ENCODE data around the gene GRIN2C. TPM values are rescaled to one million over a fixed set of nuclear protein-coding genes. Genes with fewer than 3 reads are reported as not detected.
A peak's percentile ranks its signal among the peaks of the same experiment; 100 is the strongest.
"Not testable (repeated sequence)": the region's sequence is repeated elsewhere in the genome, so short reads cannot be mapped to it uniquely, and the experiment has no call there.

Gene GRIN2C
- total RNA-seq, 3 donors from 2014 or later, result 0.08 TPM; not detected in 2

GRCh38 chr17:74873874-74874614, 14.4 kb upstream of the GRIN2C start:
- H3K9me3 Mint-ChIP-seq, result no peaks in the 10 kb centered on the region
- no peak for ATAC-seq
- H3K36me3 Mint-ChIP-seq (ENCODE audit: insufficient read depth), result no peaks in the 10 kb centered on the region
- H3K4me3 Mint-ChIP-seq, result peak overlapping the region; percentile 88
- DNase-seq, result no peak
- H3K27me3 Mint-ChIP-seq (ENCODE audit: low read depth), result no peaks in the 10 kb centered on the region
- H3K4me1 Mint-ChIP-seq (ENCODE audit: low read depth), result peaks cover 19% of the 10 kb centered on the region

GRCh38 chr17:74873037-74873873, 13.6 kb upstream of the GRIN2C start:
- DNase-seq, result peak; percentile 99
- H3K36me3 Mint-ChIP-seq (ENCODE audit: insufficient read depth), result no peaks in the 10 kb centered on the region
- no peaks in the 10 kb centered on the region for H3K27me3 Mint-ChIP-seq (ENCODE audit: low read depth)
- peak; percentile 97 to 98 for ATAC-seq
- peak overlapping the region; percentile 88 for H3K4me3 Mint-ChIP-seq
- H3K4me1 Mint-ChIP-seq (ENCODE audit: low read depth), result peaks cover 19% of the 10 kb centered on the region
- no peaks in the 10 kb centered on the region for H3K9me3 Mint-ChIP-seq

GRCh38 chr17:74872313-74873036, 12.8 kb upstream of the GRIN2C start, which contains the start of gene FDXR:
Gene FDXR, minus strand, starts transcription at chr17:74872994. Its CDS starts 50 bp downstream, at chr17:74872944.
- Mint-ChIP-seq H3K36me3 (ENCODE audit: insufficient read depth) (no peaks in the 10 kb centered on the region), H3K4me1 (ENCODE audit: low read depth) (peaks cover 19% of the 10 kb centered on the region), H3K4me3 (peak within 1 kb of the TSS; percentile 88), H3K9me3 (no peaks in the 10 kb centered on the region), H3K27me3 (ENCODE audit: low read depth) (no peaks in the 10 kb centered on the region)
- ATAC-seq, result peak; percentile 7 to 12
- no peak for DNase-seq

- no peaks in the 10 kb centered on the region for H3K27me3 Mint-ChIP-seq (ENCODE audit: low read depth)
- H3K4me3 Mint-ChIP-seq, result peak overlapping the region; percentile 58
- no peaks in the 10 kb centered on the region for H3K36me3 Mint-ChIP-seq (ENCODE audit: insufficient read depth)
- ATAC-seq (no peak), DNase-seq (no peak)
- no peaks in the 10 kb centered on the region for H3K9me3 Mint-ChIP-seq
- peaks cover 19% of the 10 kb centered on the region for H3K4me1 Mint-ChIP-seq (ENCODE audit: low read depth)
Observed at GRCh38 chr17:74871356-74872076, 11.8 kb upstream of the GRIN2C start.

- no peak for ATAC-seq
- Mint-ChIP-seq H3K36me3 (ENCODE audit: insufficient read depth) (no peaks in the 10 kb centered on the region), H3K9me3 (no peaks in the 10 kb centered on the region), H3K4me1 (ENCODE audit: low read depth) (peaks cover 19% of the 10 kb centered on the region), H3K27me3 (ENCODE audit: low read depth) (no peaks in the 10 kb centered on the region), H3K4me3 (no peak overlapping the region)
- no peak for DNase-seq
Observed at GRCh38 chr17:74870512-74870911, 10.8 kb upstream of the GRIN2C start.

- not testable (repeated sequence) for H3K4me3 Mint-ChIP-seq; H3K27me3 Mint-ChIP-seq (ENCODE audit: low read depth); H3K36me3 Mint-ChIP-seq (ENCODE audit: insufficient read depth); DNase-seq; H3K9me3 Mint-ChIP-seq; ATAC-seq
- H3K4me1 Mint-ChIP-seq (ENCODE audit: low read depth), result peaks cover 19% of the 10 kb centered on the region
Observed at GRCh38 chr17:74870028-74870427, 10.3 kb upstream of the GRIN2C start.

- ATAC-seq, result no peak
- H3K4me1 Mint-ChIP-seq (ENCODE audit: low read depth), result peaks cover 19% of the 10 kb centered on the region
- no peak overlapping the region for H3K4me3 Mint-ChIP-seq
- DNase-seq, result no peak
- H3K27me3 Mint-ChIP-seq (ENCODE audit: low read depth), result no peaks in the 10 kb centered on the region
- H3K36me3 Mint-ChIP-seq (ENCODE audit: insufficient read depth), result no peaks in the 10 kb centered on the region
- no peaks in the 10 kb centered on the region for H3K9me3 Mint-ChIP-seq
Observed at GRCh38 chr17:74868908-74869255, 9.2 kb upstream of the GRIN2C start.

GRCh38 chr17:74868251-74868907, 8.7 kb upstream of the GRIN2C start:
- ATAC-seq (no peak), DNase-seq (no peak)
- H3K9me3 Mint-ChIP-seq, result no peaks in the 10 kb centered on the region
- no peaks in the 10 kb centered on the region for H3K36me3 Mint-ChIP-seq (ENCODE audit: insufficient read depth)
- no peaks in the 10 kb centered on the region for H3K27me3 Mint-ChIP-seq (ENCODE audit: low read depth)
- H3K4me1 Mint-ChIP-seq (ENCODE audit: low read depth), result peaks cover 15% of the 10 kb centered on the region
- H3K4me3 Mint-ChIP-seq, result no peak overlapping the region

GRCh38 chr17:74866198-74866835, 6.6 kb upstream of the GRIN2C start:
- Mint-ChIP-seq H3K9me3 (no peaks in the 10 kb centered on the region), H3K36me3 (ENCODE audit: insufficient read depth) (no peaks in the 10 kb centered on the region), H3K27me3 (ENCODE audit: low read depth) (peaks cover 7% of the 10 kb centered on the region), H3K4me3 (no peak overlapping the region), H3K4me1 (ENCODE audit: low read depth) (peaks cover 9% of the 10 kb centered on the region)
- no peak for DNase-seq
- ATAC-seq, result no peak

GRCh38 chr17:74865504-74866197, 6.0 kb upstream of the GRIN2C start:
- Mint-ChIP-seq H3K9me3 (no peaks in the 10 kb centered on the region), H3K4me3 (no peak overlapping the region), H3K4me1 (ENCODE audit: low read depth) (peaks cover 9% of the 10 kb centered on the region), H3K36me3 (ENCODE audit: insufficient read depth) (no peaks in the 10 kb centered on the region), H3K27me3 (ENCODE audit: low read depth) (peaks cover 11% of the 10 kb centered on the region)
- ATAC-seq (no peak), DNase-seq (no peak)

- Mint-ChIP-seq H3K9me3 (no peaks in the 10 kb centered on the region), H3K4me3 (no peak overlapping the region), H3K36me3 (ENCODE audit: insufficient read depth) (no peaks in the 10 kb centered on the region), H3K4me1 (ENCODE audit: low read depth) (peaks cover 13% of the 10 kb centered on the region), H3K27me3 (ENCODE audit: low read depth) (peaks cover 18% of the 10 kb centered on the region)
- DNase-seq, result peak; percentile 72
- ATAC-seq, result peak; percentile 47 to 58
Observed at GRCh38 chr17:74864866-74865395, 5.2 kb upstream of the GRIN2C start.

GRCh38 chr17:74864297-74864865, 4.7 kb upstream of the GRIN2C start:
- ATAC-seq, result no peak
- H3K4me3 Mint-ChIP-seq, result no peak overlapping the region
- no peaks in the 10 kb centered on the region for H3K36me3 Mint-ChIP-seq (ENCODE audit: insufficient read depth)
- H3K27me3 Mint-ChIP-seq (ENCODE audit: low read depth), result peaks cover 18% of the 10 kb centered on the region
- DNase-seq, result no peak
- no peaks in the 10 kb centered on the region for H3K9me3 Mint-ChIP-seq
- H3K4me1 Mint-ChIP-seq (ENCODE audit: low read depth), result peaks cover 13% of the 10 kb centered on the region

All from activated T-cell treated with anti-CD3 and anti-CD28 coated beads, Interleukin-2, amount 50 U/mL, for 4 hours (primary cell).